ENCODE results near the gene RAI1.

Gene RAI1

GRCh38 chr17:17749025-17749772 is 67.9 kb downstream of the RAI1 start:
- TF ChIP-seq CTCF (IDR thresholded peaks at IDR 0.05) = no peak

- TF ChIP-seq CTCF (IDR thresholded peaks at IDR 0.05) = no peak
These were observed 68.7 kb downstream of the RAI1 start for GRCh38 chr17:17749921-17750320.

GRCh38 chr17:17750881-17751280 is 69.6 kb downstream of the RAI1 start:
- TF ChIP-seq CTCF (IDR thresholded peaks at IDR 0.05) = no peak

- TF ChIP-seq CTCF (IDR thresholded peaks at IDR 0.05) = no peak
These were observed 70.3 kb downstream of the RAI1 start for GRCh38 chr17:17751489-17752088.

GRCh38 chr17:17752089-17752820 is 71.0 kb downstream of the RAI1 start:
- peak; percentile 58 for TF ChIP-seq CTCF (IDR thresholded peaks at IDR 0.05)

- no peak for TF ChIP-seq CTCF (IDR thresholded peaks at IDR 0.05)
These were observed 71.6 kb downstream of the RAI1 start for GRCh38 chr17:17752821-17753321.

GRCh38 chr17:17754719-17755686 is 73.7 kb downstream of the RAI1 start:
- no peak for TF ChIP-seq CTCF (IDR thresholded peaks at IDR 0.05)

All from LNCAP (cell line).